MM.1S (cell line): Measurements from ENCODE around the gene NLRP11.
"Not testable (repeated sequence)": the region's sequence is repeated elsewhere in the genome, so short reads cannot be mapped to it uniquely, and the experiment has no call there.

Experiments
- CTCF ChIP-seq: fragments of 300-600 bp; sonication (generic); IDR thresholded peaks from 2 replicates; pipeline ENCODE4 v1.5.1; 2016; ENCODE audit warnings: antibody characterized with exemption, low read length, mixed read lengths
- EZH2phosphoT487 ChIP-seq: fragments of 300-600 bp; sonication (generic); IDR thresholded peaks from 2 replicates; pipeline ENCODE4 v1.6.1; 2018; ENCODE audit warnings: antibody characterized with exemption, low read length

DNA sequence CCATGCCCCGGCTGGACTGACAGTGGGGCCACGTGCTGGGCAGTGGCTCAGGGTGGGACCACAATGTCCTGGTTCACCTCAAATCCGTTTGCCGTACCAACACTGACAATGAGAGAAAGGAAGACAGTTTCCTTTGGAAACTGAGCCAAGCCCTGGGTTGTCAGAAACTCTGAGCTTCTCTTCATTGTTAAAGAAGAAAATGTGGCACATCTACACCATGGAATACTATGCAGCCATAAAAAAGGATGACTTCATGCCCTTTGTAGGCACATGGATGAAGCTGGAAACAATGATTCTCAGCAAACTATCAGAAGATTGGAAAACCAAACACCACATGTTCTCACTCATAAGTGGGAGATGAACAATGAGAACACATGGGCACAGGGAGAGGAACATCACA, 75.0 kb downstream of the NLRP11 start:
- not testable (repeated sequence) for TF ChIP-seq CTCF, EZH2phosphoT487
